ENCODE measurements around the gene HOXA10.

Gene HOXA10

DNA sequence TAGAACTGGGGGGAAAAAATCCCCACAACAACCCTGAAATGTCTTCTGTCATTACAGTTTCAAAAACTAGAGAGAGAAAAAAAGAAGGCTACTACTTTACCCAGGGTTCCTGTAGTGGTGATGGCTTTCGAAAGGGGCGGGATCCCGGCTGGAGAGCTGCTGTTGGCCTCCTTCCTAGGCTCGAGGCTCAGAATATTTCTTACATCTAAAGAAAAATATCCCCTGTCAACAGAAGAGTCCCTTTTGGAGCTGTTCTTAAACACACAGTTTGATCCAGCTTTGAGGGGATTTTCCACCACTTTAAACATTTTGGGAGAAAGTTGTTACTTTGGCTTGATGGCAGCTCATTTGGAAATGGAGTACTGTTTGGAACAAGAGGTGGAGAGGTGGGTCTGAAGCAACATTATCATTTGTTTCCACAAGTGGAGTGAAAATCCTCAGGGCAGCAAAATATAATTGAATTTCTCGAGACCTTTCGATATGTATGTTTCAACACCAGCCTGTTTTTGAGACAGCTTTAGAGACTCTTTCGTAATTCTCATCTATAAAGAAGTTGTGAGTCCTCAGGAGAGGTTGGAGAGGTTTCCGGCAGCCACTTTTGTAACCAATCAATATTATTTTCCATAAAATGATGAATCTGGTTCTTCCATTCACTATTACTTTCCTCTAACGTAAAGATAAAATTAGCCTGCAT, 20.7 kb upstream of the HOXA10 start:
- in situ Hi-C loops (cut with HindIII; ENCODE audit: low pct_ligation_motif_present, low pct_unique_long_range_greater_than_20kb, low sequenced_read_pairs): no loop called here
- DNase-seq: no peak

DNA sequence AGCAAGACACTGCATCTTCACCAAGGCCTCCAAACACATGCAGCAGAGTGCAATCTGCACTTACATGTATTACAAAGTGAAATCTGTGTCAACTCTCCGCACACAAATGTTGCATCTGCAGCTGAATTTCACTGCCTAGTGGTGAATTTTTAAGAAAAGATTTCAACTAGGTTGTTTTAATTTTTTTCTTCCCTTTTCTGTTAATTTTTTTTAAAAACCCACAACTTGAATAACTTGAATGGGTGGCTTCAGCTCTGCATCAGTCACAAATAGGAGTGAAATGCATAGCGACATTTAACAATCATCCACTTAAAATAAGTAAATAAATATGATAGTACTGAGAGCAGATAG, 19.9 kb upstream of the HOXA10 start:
- no peak for DNase-seq
- in situ Hi-C loops (cut with HindIII; ENCODE audit: low pct_ligation_motif_present, low pct_unique_long_range_greater_than_20kb, low sequenced_read_pairs): no loop called here

DNA sequence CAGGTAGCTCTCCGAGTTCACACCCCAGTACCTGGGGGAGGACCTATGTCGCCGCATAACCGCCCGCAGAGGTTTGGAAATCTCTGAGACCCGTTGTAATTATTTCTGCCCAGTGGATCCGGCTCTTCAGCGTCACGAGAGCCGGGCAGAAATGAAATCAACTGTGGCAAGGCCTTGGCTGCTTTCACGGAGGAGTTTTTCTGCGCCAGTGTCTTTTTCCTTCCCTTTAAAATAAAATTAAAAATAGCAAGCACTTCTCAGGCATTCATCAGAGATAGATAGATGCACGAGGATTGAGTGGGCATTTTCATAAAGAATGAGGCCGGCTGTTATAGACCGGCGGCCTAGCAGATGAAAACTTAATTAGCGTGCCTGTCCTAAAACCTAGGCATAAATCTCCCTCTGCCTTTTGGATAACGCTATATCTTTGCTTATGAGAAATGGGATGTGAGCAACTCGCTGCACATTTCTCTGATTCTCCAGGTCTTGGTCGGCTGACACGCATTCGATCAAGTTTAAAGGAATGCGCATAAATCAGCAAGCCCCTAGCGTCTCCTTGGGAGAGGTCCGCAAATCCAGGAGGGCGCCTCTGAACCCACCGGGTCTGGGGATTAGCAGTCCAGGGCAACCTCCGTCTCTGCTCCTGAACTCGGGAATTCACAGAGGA, 19.3 kb upstream of the HOXA10 start:
- in situ Hi-C loops (cut with HindIII; ENCODE audit: low pct_ligation_motif_present, low pct_unique_long_range_greater_than_20kb, low sequenced_read_pairs): no loop called here
- no peak for DNase-seq

DNA sequence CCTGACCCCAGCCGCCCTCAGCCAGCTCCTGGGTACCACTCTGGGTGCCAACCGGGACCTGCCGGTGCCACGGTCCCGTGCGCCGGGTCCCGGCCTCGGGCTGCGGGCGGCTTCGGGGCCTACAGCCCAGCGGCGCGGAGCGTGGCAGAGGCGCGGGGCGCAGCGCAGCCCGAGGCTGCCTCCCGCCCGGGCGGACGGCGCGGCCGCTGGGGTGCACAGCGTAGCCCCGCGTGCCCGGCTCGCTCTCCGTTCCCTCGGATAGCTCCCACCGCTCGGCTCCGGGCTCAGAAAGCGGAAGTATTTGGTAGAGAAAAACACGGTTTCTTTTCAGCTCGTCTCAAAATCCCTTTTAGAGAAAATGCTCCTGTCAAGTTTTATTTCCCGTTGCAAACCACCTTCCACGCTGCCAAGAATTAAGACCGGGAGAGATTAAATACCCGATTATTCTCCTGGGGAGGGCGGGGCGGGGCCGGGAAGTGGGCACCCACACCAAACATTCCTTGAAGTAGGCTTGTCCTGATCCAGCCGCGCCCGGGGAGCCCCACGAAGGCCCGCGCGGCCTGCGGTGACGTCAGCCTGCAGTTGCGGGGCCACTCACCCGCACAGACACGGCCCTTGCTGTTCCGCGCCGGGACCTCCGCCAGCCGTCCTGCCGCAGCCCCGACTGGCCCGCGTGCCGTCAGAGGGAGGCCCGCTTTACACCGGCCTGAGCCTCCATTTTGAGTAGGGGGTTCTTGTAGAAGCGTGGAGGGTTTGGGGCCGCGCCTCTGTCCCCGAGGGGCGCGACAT, 18.6 kb upstream of the HOXA10 start:
- in situ Hi-C loops (cut with HindIII; ENCODE audit: low pct_ligation_motif_present, low pct_unique_long_range_greater_than_20kb, low sequenced_read_pairs): no loop called here
- DNase-seq: peak; percentile 40

DNA sequence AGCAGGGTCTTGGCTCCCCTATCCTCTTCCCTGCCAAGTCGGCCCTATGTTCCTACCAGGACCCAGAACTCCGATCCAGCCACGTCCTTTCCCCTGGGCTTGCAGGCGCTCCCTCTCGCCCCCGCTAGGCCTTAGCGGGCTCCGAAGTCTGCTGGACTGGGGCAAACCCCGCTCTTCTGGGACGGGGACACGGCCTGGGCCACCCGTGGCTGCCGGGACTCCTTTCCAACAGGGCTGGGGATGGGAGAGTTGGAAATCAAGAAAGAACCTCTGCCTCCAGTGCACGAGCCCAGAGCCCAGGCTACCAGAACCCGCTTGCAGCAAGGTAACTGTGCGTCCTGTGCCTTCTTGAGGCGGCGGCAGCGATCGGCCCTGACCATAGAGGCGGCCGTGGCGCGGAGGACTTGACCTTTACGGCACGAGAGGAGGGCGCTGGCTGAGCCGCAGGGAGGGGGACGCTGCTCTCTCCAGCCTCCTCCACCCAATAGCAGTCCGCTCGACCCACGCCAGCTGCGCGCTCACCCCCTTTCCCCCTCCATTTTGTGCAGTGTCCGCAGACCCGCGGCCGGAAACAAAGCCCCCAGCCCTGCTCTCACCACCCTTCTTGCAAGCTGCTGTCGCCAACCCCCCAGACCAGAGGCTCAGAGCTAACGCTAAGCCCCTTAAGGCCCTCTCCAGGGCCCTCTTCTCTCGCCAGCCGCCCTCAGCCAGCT, 17.9 kb upstream of the HOXA10 start:
- in situ Hi-C loops (cut with HindIII; ENCODE audit: low pct_ligation_motif_present, low pct_unique_long_range_greater_than_20kb, low sequenced_read_pairs): no loop called here
- no peak for DNase-seq

DNA sequence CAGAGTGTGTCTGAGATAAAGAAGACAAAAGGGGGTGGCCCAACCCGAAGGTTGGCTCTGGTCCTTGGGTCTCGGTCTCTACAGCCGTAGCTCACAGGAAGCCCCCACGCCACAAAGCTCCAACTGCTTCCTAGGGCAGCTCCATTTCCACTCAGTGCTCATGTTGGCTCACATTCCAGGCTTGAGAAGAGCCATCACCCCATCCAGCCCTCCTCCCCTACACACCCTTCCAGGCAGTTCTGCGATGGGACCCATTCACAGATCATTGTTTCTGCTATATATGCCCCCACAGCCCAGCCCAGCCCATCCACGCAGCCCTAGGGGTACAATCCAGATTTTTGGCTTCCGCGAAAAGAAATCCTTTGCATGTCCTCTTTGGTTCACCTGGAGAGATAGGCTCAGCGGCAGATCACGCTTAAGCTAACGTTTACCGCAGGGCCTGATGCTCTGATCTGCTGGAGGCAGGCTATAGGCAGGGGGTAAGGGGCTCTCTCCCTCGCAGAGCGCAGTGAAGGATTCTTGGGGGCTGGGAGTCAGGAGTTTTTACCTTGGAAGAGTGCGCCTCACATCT, 17.1 kb upstream of the HOXA10 start:
- in situ Hi-C loops (cut with HindIII; ENCODE audit: low pct_ligation_motif_present, low pct_unique_long_range_greater_than_20kb, low sequenced_read_pairs): no loop called here
- no peak for DNase-seq

DNA sequence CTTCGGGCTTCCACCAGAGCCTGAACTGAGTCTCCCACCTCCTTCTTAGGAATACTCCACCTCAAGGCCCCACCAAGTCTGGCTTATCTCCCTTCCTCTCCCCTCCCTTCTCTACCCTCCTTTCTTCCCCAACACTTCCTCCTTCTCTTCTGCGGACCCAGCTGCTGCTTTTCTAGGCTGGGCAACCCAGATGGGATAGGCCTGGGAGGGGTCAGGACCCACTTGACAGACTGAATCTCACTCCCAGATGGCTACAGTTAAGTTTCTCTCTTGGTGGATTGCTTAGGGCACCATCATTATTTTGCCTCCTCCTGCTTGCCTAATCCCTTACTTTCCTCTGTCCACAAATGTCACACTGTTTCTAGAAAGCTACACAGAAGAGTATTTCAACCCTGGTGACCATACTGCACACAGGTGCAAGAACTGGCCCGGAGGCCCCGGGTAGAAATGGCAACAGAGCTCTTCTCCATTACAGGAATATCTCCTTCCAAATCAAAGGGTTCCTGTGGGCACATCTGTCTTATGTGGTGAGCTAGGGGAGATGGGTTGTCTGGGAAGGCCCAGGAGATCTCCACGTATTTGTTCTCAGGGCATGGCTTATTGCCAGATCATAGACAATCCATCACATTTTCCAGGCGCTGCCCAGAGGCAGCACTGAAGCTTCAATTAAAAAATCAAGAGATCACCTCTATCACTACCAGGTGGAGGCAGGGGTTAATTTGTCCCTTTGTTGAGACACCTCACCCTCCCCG, 16.1 kb upstream of the HOXA10 start:
- DNase-seq: no peak
- in situ Hi-C loops (cut with HindIII; ENCODE audit: low pct_ligation_motif_present, low pct_unique_long_range_greater_than_20kb, low sequenced_read_pairs): no loop called here

DNA sequence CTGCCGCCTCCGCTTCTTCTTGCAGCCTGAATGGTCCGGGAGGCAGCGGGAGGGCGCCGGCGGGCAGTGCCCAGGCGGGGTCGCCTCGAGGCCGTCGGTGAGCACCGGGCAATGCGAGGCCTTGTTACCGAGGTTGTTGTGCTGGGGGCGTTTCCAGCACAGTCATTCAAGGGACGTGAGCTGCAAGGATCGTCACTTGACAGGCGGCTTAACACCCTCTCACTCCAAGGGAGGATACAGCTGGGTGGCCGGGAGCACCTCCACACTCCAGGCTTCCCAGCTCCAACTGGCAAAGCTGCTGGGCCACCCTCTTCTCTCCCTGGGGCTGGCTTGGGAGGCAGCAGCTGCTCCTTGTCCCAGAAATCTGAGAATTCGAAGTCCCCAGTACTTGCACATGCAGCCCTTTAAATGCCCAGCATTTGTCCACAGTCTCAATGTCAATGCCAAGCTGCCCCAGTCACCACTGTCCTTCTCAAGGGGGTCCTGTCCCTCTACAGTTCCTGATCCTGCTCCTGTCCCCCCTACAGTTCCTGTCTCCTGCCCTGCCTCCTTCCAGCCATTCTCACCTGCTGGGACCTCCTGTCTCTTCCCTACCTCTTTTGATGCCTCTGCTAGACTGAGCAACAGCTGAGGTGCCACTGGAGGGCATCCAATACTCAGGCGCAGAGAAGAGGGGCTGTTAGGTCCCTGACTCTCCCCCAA, 15.3 kb upstream of the HOXA10 start:
- no peak for DNase-seq
- in situ Hi-C loops (cut with HindIII; ENCODE audit: low pct_ligation_motif_present, low pct_unique_long_range_greater_than_20kb, low sequenced_read_pairs): no loop called here

DNA sequence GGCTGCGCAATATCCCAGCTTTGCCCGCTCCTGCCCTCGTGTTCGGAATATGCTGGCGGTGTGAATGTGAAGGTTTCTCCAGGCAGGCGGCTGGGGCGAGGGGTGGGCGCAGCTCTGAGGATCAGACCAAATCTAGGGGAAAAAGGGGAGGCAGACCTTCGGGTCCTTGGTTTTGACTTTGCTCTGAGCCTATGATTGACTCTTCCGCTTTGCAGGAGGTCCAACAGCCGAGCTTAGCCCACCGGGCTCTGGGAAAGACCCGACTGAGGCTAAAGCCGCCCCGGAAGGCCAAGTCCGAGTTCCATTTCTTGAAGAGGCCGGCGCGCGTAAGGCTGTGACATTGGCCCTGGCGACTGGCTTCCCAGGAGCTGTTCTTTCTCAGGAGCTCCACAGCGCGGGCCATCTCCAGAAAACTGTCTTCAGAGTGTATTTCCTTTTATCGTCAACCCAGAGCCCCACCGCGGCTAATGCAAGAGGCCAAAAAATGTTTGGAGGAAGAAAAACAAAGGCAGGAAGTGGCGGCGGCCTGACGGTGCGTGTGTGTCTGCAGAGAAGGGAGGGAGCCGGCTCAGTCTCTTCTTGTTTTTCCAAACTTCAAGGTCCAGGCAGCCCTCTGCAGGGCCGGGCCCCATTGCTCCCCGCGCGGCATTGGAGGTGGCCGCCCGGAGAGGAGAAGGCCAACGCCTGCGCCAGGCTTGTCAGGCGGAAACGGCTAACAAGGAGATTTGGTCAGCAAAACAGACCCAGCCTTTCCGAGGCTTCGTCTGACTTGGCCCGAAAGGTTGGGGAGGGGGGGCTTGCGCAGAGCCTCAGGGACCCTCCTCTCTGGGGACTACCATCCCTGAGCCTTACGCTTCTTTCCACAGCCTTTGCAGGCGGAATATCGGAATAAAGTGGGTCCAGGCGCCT, 14.5 kb upstream of the HOXA10 start:
- in situ Hi-C loops (cut with HindIII; ENCODE audit: low pct_ligation_motif_present, low pct_unique_long_range_greater_than_20kb, low sequenced_read_pairs): no loop called here
- DNase-seq: no peak

DNA sequence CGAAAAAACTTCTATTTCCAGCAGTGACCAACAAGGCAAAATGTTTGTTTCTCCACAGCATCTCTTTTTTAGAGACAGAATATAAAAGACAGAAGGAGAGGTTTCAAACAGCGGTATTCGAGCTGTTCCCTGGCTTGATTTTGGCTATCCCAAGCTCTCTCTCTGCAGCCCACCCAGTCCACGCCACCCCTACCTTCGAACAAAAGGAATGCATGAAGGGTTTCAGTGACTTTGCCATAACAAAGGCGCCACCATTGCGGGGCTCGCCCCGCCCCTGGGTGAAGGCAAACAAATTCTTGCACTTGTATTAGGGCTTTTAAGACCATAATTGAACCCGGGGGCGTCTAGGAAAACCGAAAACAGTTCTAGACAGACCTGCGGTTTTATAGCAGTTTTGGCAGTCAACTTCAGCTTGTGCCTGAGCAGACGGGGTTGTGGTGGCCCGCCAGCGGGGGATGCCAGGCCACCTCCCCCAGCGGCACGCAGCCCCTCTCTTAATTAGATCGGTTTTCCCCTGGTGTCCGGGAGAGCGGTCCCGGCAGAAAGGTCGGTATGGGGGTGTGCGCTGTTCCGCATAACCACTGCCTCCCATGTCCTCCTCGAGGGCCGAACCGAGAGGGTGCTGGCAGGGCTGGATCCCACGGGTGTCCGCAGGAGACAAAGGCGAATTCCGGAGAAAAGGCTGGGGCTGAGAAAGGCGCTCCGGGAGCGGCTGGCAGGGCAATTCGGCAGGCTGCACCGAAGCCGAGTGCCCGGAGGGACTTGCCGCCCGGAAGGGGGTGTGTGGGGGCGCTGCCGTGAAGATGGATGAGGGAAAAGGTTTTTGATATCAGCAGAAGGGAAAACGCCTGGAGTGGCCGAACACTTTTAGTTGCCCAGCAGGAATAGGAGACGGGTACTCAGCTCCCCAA, 13.6 kb upstream of the HOXA10 start:
- no peak for DNase-seq
- in situ Hi-C loops (cut with HindIII; ENCODE audit: low pct_ligation_motif_present, low pct_unique_long_range_greater_than_20kb, low sequenced_read_pairs): no loop called here

DNA sequence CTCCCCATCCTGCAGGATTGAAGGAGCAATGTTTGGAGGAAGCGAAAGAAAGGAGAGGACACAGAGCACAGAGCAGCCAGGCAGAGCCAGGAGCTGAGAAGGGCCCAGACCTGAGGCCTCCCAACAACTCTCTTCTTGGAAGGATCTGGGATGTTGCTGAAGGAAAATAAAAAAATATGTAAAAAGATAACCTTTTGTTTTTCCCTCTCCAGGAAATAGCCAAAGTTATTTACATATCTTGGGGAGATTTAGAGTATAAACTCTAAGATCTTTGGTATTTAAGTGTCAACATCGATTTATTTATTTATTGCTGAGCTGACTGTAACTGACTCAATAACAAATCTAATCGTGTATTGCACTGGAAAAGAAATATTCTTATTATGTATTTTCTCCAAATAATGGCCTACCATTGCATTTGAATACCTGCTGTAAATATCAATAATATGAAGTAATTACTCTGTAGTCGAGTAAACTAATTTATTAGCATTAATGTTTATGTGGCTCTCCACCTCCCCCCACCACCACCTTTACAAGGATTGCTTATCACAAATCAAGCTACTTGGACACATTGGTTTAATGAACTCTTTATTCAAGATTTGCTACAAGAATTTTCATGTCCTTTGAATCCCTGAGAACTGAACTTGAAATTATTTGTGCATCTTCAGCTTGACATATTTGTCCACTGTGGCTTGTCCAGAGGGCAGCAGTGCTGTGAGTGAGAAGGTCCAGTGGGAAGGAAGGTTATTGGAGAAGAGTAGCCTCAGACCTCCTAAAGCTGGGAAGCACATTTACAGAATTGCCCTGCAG, 12.8 kb upstream of the HOXA10 start:
- no peak for DNase-seq
- in situ Hi-C loops (cut with HindIII; ENCODE audit: low pct_ligation_motif_present, low pct_unique_long_range_greater_than_20kb, low sequenced_read_pairs): no loop called here

DNA sequence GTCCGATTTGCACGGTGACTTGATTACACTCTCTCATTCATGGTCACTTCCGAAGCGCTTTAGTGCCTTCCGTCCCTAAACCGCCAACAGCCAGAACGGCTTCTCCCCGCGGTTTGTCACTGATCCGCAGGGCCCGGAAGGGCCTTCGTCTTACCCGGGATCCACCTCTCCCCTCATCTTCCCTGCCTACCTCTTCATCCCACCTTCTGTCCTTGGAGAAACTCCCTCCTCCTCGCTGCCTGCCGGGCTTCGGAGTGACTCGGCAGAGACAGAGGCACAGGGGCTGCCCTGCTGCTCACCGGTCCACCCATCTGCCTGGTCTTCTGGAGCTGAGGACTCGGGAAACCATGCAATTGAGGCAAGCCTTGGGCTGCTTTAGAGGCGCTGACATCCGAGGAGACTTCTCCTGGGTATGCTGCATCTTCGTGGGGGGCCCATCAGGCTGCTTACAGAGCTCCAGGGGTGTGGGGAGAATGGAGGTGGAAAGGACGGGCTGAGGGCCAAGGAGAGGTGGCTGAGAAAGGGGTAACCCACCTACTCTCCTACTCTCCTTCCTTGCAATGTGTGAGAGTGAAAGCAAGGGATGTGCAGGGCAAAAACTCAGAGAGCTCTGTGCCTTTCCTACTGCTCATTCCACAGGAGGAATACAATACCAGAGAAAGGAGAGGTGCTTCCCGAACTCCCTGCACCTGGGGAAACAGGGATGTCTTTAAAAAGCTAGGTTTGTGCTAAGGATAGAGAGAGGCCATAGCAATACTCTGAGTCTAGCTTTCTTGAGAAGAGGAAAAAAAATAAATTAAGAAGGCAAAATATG, 11.9 kb upstream of the HOXA10 start:
- no peak for DNase-seq
- in situ Hi-C loops (cut with HindIII; ENCODE audit: low pct_ligation_motif_present, low pct_unique_long_range_greater_than_20kb, low sequenced_read_pairs): no loop called here

DNA sequence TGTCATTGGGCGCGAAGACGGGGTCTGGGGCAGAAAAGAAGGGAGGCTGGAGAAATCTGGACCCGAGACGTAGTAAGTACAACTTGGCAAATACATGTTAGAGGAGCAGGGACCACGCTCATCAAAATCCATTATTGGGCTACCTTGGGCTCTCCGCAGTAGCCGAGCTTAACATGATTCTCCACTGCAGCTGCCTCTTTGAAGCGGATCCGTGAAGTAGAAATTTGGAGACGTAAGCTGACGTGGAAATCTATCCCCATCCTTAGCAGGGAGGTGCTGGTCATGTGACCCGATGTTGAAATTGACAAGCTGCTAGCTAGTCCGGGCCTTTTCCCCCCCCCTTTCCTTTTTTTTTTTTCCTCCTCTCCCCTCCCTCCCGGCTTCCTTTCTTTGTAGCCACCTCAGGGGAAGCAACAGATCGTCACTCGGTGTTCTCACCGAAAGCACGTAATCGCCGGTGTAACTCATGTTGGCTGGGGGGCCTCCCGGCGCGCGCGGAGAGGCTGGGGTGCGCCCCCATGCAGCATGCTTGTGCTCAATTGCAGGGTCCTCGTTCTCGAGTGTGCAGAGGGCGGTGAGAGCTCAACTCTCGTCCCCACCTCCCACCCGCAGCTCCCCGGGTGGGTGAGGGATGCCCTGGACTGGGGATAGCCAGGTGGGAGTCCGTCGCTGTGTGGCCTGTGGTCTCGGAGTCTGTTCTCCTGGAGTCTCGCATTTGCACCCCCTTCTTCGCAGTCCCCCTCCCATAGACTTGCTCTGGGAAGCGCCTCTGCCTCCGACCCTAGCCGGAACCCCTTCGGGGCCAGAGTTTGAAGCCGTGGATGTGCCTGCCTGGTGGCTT, 11.1 kb upstream of the HOXA10 start, which contains the start of gene HOXA11:
HOXA11 (minus strand) TSS at position 220 of the 841 bp plus-strand sequence; CDS start at position 132, 88 bp downstream.
- DNase-seq: no peak
- in situ Hi-C loops (cut with HindIII; ENCODE audit: low pct_ligation_motif_present, low pct_unique_long_range_greater_than_20kb, low sequenced_read_pairs): no loop called here
